ENCODE results near the gene MBP. TPM values are rescaled to one million over a fixed set of nuclear protein-coding genes. Genes with fewer than 3 reads are reported as not detected.
A peak's percentile ranks its signal among the peaks of the same experiment; 100 is the strongest.

The MBP gene
- total and polyA plus RNA-seq, 10 of the 15 experiments (the other 5 are each of a cell fraction or from before 2014, with no cell fraction given) = 12.2 to 67.8 (median 42.1) TPM

DNA sequence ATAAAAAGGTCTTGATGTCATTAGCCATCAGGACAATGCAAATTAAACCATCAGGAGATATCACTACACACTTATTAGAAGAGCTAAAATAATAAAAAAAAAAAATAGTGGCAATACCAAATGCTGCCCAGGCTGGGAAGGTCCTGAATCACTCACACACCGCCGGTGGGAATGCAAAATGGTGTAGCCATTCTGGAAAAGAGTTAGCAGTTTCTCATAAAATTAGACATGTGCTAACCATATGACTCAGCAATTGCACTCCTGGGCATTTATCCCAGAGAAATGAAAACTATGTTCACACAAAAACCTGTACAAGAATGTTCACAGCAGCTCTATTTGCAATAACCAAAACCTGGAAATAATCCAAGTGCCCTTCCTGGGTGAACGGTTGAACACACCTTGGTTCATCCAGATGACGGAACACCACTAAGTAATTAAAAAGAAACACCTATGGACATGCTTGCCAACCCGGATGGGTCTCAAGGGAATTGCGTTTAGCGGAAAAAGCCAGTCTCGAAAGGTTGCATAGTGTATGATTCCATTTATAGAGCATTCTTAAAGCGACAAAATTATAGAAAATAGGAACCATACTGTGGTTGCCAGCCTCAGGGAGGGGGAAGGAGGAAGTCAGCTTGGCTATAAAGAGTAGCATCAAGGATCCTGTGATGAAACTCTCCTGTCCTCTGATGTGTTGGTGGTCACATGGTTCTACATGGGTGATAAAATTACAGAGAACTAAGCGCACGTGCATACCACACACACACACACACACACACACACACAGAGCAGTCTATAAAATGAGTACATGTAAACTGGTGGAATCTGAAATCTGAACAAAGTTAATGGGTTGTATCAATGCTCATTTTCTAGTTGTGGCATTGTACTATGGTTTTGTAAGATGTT lies 4.6 kb downstream of the MBP start (continued):
- TF ChIP-seq, protein P1, sequence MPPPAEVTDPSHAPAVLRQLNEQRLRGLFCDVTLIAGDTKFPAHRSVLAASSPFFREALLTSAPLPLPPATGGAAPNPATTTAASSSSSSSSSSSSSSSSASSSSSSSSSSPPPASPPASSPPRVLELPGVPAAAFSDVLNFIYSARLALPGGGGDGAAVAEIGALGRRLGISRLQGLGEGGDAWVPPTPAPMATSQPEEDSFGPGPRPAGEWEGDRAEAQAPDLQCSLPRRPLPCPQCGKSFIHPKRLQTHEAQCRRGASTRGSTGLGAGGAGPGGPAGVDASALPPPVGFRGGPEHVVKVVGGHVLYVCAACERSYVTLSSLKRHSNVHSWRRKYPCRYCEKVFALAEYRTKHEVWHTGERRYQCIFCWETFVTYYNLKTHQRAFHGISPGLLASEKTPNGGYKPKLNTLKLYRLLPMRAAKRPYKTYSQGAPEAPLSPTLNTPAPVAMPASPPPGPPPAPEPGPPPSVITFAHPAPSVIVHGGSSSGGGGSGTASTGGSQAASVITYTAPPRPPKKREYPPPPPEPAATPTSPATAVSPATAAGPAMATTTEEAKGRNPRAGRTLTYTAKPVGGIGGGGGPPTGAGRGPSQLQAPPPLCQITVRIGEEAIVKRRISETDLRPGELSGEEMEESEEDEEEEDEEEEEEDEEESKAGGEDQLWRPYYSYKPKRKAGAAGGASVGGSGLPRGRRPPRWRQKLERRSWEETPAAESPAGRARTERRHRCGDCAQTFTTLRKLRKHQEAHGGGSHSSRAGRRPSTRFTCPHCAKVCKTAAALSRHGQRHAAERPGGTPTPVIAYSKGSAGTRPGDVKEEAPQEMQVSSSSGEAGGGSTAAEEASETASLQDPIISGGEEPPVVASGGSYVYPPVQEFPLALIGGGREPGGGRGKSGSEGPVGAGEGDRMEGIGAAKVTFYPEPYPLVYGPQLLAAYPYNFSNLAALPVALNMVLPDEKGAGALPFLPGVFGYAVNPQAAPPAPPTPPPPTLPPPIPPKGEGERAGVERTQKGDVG (CRISPR knock-in tag; IDR thresholded peaks at IDR 0.05) = no peak
- TF ChIP-seq, protein P2, sequence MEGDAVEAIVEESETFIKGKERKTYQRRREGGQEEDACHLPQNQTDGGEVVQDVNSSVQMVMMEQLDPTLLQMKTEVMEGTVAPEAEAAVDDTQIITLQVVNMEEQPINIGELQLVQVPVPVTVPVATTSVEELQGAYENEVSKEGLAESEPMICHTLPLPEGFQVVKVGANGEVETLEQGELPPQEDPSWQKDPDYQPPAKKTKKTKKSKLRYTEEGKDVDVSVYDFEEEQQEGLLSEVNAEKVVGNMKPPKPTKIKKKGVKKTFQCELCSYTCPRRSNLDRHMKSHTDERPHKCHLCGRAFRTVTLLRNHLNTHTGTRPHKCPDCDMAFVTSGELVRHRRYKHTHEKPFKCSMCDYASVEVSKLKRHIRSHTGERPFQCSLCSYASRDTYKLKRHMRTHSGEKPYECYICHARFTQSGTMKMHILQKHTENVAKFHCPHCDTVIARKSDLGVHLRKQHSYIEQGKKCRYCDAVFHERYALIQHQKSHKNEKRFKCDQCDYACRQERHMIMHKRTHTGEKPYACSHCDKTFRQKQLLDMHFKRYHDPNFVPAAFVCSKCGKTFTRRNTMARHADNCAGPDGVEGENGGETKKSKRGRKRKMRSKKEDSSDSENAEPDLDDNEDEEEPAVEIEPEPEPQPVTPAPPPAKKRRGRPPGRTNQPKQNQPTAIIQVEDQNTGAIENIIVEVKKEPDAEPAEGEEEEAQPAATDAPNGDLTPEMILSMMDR (IDR thresholded peaks at IDR 0.05 in 2 of 3, conservative IDR thresholded peaks at IDR 0.05 in 1 of 3; ENCODE audit: control insufficient read depth in 2 of 3, extremely low read depth in 1 of 3, insufficient read depth in 1 of 3, low read depth in 3 of 3, low read length in 3 of 3) = no peak
- TF ChIP-seq, protein P3, sequence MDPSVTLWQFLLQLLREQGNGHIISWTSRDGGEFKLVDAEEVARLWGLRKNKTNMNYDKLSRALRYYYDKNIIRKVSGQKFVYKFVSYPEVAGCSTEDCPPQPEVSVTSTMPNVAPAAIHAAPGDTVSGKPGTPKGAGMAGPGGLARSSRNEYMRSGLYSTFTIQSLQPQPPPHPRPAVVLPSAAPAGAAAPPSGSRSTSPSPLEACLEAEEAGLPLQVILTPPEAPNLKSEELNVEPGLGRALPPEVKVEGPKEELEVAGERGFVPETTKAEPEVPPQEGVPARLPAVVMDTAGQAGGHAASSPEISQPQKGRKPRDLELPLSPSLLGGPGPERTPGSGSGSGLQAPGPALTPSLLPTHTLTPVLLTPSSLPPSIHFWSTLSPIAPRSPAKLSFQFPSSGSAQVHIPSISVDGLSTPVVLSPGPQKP (IDR thresholded peaks at IDR 0.05; ENCODE audit: low read depth, low read length) = no peak
- peak; percentile 76 for TF ChIP-seq NFIC (IDR thresholded peaks at IDR 0.05; ENCODE audit: low read depth, low read length)
- no peak for TF ChIP-seq RAD21 (IDR thresholded peaks at IDR 0.05; ENCODE audit: insufficient read depth, low read depth, low read length)
- TF ChIP-seq ZNF384 (IDR thresholded peaks at IDR 0.05; ENCODE audit: borderline replicate concordance, low read depth, low read length) = no peak
- no peak; the same call in 1 of the 2 replicates for TF ChIP-seq SMC3 (IDR thresholded peaks at IDR 0.05; ENCODE audit: borderline replicate concordance, low read length)
- TF ChIP-seq NFYB (IDR thresholded peaks at IDR 0.05; ENCODE audit: insufficient read depth, low read depth, low read length) = no peak
- no peak for TF ChIP-seq CHD4 (IDR thresholded peaks at IDR 0.05)
- peak; percentile 29 for TF ChIP-seq SMAD1 (IDR thresholded peaks at IDR 0.05; ENCODE audit: low read depth, partially characterized antibody)
- no peak for TF ChIP-seq LARP7 (IDR thresholded peaks at IDR 0.05)
- 0 out of 2 replicates have a peak, but pooled peaks have one; percentile 1 for TF ChIP-seq TAF1 (IDR thresholded peaks at IDR 0.05; ENCODE audit: borderline replicate concordance, low read depth, low read length)
- TF ChIP-seq MYB (IDR thresholded peaks at IDR 0.05; ENCODE audit: borderline replicate concordance, low read depth, low read length) = no peak
- 0 out of 2 replicates have a peak, but pooled peaks have one; percentile 34 for TF ChIP-seq RCOR1 (conservative IDR thresholded peaks at IDR 0.05; ENCODE audit: low read depth, low read length)
- TF ChIP-seq IKZF2 (IDR thresholded peaks at IDR 0.05) = peak; percentile 89
- TF ChIP-seq STAT1 (conservative IDR thresholded peaks at IDR 0.05) = no peak
- TF ChIP-seq MTA2 (IDR thresholded peaks at IDR 0.05; ENCODE audit: low read depth) = peak; percentile 79
- TF ChIP-seq SIX5 (IDR thresholded peaks at IDR 0.05; ENCODE audit: low read depth, low read length, severe bottlenecking) = no peak
- no peak for TF ChIP-seq FOS (IDR thresholded peaks at IDR 0.05; ENCODE audit: borderline replicate concordance, extremely low read depth, insufficient read length)
- no peak for TF ChIP-seq CHD1 (IDR thresholded peaks at IDR 0.05; ENCODE audit: low read depth, low read length)
- TF ChIP-seq BMI1 (IDR thresholded peaks at IDR 0.05; ENCODE audit: borderline replicate concordance) = 0 out of 2 replicates have a peak, but pooled peaks have one; percentile 8
- no peak for TF ChIP-seq TARDBP (IDR thresholded peaks at IDR 0.05; ENCODE audit: borderline replicate concordance)
- no peak for TF ChIP-seq KDM1A (IDR thresholded peaks at IDR 0.05; ENCODE audit: borderline replicate concordance)
- TF ChIP-seq, protein P4, sequence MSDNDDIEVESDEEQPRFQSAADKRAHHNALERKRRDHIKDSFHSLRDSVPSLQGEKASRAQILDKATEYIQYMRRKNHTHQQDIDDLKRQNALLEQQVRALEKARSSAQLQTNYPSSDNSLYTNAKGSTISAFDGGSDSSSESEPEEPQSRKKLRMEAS (IDR thresholded peaks at IDR 0.05; ENCODE audit: low read depth, low read length) = peak; percentile 53; the same call in 1 of the 2 replicates

Data from GM12878 (cell line).